LNCaP clone FGC (cell line): ENCODE data around the gene OR4C45.
"Not testable (repeated sequence)": the region's sequence is repeated elsewhere in the genome, so short reads cannot be mapped to it uniquely, and the experiment has no call there.

Source experiments
- DNase-seq: peaks from one replicate; pipeline ENCODE4 v3.0.0-alpha.2; 2011; ENCODE audit warnings: low read depth
- H3K4me3 ChIP-seq: 2 replicates; pipeline ENCODE4 v1.5.1; 2011; ENCODE audit warnings: mild to moderate bottlenecking, low read depth, low read length, control low read depth
- TF ChIP-seq, protein P1 (sequence below): IDR thresholded peaks from 2 replicates; pipeline ENCODE4 v1.5.1; 2012; ENCODE audit warnings: mild to moderate bottlenecking; ENCODE audit not compliant: control insufficient read depth, insufficient read depth; ENCODE audit errors: extremely low read depth

OR4C45 gene

GRCh38 chr11:50078001-50078400 is 45.3 kb downstream of the OR4C45 start:
- TF ChIP-seq, protein P1, sequence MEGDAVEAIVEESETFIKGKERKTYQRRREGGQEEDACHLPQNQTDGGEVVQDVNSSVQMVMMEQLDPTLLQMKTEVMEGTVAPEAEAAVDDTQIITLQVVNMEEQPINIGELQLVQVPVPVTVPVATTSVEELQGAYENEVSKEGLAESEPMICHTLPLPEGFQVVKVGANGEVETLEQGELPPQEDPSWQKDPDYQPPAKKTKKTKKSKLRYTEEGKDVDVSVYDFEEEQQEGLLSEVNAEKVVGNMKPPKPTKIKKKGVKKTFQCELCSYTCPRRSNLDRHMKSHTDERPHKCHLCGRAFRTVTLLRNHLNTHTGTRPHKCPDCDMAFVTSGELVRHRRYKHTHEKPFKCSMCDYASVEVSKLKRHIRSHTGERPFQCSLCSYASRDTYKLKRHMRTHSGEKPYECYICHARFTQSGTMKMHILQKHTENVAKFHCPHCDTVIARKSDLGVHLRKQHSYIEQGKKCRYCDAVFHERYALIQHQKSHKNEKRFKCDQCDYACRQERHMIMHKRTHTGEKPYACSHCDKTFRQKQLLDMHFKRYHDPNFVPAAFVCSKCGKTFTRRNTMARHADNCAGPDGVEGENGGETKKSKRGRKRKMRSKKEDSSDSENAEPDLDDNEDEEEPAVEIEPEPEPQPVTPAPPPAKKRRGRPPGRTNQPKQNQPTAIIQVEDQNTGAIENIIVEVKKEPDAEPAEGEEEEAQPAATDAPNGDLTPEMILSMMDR = no peak
- no peak overlapping the region for H3K4me3 ChIP-seq
- no peak for DNase-seq

- DNase-seq, H3K4me3 ChIP-seq: not testable (repeated sequence)
Measured at GRCh38 chr11:50078946-50079345, 46.3 kb downstream of the OR4C45 start.

- TF ChIP-seq, protein P1 = no peak
- no peak overlapping the region for H3K4me3 ChIP-seq
- no peak for DNase-seq
Measured at GRCh38 chr11:50080256-50080655, 47.6 kb downstream of the OR4C45 start.
